HG03196 (cell line): ENCODE results near the gene CFAP99.

Source experiments
- ATAC-seq: cut with Tn5 transposase; IDR thresholded peaks from one replicate; pipeline ENCODE4 v1.9.1; 2021; ENCODE audit not compliant: unreplicated experiment

CFAP99 gene

DNA sequence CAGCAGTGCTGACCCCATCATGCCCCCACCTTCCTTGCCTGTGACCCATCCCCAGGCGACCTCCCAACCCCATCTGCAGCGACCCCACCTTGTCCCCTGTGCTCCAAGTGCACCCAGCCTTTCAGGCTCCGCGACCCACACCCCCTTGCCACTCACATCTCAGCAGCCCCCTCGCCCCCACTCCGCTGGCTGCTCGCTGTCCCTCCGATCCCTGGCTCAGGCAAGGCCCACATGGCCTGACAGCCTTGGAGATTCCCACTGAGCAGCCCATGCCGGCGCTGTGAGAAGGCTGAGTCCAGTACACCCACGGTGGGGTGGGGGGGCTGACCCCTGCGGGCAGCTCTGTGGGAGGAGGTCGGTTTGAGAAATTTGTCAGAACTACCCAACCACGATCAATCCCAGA is 9.4 kb upstream of the CFAP99 start:
- no peak for ATAC-seq

DNA sequence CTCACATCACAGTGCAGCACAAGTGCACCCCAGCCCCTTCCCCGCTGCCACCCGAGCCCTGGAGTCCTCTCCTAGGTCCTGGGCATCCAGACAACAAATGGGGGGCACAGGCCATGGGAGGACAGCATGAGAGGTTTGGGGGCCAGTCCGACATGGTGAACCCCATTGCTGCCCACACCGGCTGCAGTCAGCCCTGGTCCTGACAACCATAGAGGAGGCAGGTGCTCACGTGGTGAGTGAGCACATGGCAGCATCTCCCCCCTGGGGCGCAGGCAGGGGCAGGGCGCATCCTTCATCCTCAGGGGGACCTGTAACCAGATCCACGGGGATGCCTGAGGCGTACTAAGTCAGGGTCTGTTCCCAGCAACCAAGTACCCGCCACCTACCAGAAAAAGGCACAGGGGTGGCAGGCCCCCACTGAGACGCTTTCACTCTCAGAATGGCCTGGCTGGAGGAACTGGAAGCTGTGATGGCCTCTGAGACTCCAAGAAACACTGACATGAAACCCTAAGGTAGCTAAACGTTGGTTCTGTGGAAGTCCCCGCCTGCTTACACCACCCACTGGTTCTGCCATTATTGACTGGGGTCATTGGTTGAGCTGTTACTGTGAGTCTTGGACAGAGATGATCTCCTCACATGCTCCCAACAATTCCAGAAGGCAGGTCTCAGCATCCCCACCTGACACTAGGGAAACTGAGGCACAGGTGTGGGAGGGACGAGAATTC is 6.8 kb upstream of the CFAP99 start:
- no peak for ATAC-seq

DNA sequence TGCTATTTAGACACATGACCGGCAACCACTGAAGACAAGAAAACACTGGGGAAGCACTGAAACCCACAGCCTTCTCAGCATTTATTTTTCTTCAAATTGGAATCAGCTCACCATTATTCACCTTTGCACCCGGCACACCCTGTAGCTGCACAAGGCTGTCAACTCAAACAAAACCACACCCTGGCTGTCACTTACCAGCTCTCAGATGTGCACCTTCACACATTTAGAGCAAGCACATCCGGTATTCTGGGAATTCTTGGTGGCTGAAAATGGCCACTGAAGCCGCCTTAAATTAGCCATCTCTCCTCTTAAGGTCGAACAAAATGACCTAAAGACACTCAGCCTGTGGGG is 6.2 kb upstream of the CFAP99 start:
- peak; percentile 24 for ATAC-seq

DNA sequence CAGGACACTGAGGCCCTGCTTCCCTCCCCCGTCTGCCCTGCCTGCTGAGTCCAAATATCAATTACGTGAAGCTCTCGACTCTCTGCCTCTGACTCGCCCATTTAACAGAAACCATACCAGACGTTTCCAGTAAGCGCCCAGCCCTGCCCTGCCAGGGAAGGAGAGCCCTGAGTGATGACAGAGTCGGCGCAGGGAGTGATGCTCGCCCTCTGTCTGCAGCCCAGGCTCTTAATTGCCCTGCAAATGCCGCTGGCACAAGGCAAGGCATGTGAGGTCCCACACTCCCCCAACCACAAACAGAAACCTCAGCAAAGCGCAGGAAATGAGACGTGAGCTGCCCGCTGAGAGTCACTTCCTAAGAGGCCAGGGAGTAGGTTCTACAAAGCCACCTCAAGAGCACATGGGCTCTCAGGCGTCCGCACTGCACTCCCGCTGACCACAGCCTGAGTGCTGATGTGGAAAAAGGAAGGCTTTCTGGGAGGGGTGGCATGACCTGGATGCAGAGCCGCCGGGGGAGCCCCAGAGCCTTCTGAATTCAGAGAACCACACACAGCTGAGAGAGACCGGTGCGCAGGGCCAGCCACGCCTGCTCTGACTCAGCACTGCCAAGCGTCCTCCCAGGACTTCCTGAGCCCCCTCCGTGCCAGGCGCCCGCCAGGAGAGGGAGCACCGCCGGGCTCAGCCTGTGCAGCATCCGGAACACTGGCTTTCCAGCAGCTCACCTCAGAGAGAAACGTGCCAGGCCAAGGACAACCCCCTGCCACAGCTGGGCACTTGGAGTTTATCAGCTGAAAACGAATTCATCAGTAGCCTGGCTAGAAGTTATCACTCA is 5.7 kb upstream of the CFAP99 start:
- peak; percentile 57 for ATAC-seq

DNA sequence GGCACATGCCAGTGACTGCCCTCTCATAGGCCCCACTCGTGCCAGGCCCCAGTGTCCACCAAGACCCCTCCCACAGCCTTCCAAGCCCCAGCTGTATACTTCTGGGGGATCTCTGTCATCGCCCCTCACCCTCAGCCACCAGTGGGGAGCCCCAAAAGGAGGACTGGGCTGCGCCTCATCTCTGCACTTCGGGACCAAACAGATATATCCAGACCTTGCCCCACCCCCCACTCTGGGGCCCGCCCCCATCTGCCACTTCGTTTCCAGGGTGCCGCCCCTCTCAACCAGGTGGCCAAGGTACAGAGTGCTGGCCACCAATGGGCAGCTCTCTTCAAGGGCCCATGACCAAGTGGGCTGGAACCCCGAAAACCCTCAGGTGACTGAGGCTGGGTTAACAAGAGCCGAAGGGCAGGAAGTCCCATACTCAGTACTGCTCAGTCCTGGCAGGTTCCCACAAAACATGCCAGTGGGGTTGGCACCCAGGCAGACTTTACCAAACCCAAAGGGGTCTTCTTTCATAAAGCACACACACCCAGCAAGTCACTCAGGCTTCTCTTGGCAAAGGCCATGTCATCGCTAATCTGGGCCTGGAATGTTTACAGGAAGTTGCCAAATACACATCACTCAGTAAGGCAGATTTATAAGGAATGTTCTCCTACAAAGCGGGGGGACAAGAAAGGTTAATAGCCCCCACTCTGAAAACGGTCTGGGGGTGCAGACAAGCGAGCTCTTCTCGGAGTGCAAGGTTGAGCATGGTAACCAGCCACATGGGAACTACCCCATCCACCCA is 4.7 kb upstream of the CFAP99 start:
- ATAC-seq = no peak

DNA sequence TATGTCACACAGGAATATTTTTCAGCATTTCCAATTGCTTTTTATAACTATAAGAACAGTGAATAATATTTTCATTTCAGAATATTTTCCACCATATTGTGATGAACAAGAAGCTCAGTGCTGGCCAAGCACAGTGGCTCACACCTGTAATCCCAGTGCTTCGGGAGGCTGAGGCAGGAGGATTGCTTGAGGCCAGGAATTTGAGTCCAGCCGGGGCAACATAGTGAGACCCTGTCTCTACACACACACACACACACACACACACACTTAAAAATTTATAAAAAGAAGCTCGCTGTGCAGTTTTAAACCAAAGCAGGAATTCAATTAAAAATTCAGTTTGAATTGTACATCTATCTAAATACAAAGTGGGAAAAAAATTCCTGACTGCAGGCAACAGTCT is 3.5 kb upstream of the CFAP99 start:
- ATAC-seq = no peak

DNA sequence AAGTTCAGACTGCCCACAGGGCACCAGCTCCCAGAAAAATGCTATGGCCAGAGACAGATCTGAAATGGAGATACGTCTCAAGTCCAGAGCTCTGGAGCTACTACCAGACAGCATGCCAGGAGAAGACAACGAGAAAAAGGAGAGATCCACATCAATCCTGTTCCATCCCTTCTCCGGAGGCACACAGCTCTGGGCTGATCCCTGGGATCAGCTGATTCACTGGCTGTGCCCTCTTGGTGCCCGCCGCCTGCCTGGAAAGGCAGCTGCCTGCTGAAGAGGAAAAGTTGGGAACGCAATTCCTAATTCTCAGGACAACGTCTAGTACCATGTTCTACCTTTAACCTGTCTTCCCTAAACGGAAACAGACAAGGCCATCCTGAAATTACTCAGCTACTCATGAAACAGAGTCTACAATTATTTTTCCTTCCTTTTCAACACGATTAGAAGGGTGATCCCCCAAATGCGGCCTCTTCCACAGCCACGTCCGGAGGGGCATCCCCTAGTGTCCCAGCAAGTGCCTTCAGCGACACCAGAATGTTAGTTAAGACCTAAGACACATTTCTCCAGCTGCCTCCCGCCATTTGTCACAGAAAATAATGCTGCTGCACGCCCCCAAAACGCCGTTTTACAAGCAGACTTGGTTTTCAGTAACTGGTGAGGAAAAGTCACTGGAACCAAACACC is 2.7 kb upstream of the CFAP99 start:
- no peak for ATAC-seq

DNA sequence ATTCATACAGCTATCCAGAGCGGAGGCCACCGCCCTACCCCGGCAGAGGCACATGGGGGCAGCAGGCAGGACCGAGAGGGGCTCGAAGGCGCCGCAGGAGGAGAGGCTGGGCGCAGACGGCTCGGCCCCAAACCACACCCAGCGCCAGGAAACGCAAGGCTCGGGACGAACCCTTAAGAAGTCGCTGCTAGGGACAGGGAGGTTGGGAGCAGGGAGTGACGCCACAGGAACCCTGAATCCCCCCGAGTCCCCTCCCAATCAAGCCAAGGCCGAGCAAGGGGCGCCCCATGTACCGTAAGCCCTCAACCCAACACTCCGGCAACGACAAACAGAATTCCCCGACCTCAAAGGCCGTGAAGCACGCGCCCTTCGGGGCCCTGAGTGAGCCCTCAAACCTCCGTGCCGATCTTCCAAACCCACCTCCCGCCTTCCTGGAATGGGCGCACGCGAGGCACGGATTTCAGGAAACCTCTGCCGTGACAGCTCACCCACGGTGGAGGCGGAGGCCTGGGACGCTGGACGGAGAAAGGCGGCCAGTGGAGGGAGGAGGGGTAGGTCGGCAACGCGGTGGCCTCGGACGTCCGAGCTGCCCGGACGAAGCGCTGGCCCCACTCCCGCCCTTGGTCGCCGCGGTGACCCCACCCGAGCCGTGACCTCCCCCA is 2.1 kb upstream of the CFAP99 start:
- no peak for ATAC-seq

DNA sequence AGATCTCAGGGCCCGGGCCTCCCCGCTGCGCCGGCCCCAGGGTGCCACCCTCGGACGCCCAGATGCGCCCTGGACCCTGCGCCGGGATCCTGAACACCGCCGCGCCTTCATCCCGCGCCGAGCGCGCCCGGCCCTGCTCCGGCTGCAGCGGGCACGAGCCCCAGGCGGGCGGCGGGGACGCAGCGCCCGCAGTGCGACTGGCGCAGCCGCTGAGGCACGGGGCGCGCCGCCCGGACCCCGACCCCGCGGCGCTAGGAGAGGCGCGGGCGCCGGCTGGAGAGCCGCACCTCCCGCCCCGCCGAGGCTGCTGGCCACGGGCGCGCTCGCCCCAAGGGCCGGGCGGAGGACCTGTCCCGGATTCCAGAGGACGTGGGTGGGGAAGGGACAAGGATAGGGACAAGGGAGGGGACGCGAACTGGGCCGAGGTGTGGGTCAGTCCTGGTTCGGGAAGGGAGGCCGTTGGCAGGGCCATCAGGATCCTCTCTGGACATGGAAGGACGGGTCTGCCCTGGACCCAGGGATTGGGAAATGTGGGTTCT is 1.5 kb upstream of the CFAP99 start:
- ATAC-seq = no peak

DNA sequence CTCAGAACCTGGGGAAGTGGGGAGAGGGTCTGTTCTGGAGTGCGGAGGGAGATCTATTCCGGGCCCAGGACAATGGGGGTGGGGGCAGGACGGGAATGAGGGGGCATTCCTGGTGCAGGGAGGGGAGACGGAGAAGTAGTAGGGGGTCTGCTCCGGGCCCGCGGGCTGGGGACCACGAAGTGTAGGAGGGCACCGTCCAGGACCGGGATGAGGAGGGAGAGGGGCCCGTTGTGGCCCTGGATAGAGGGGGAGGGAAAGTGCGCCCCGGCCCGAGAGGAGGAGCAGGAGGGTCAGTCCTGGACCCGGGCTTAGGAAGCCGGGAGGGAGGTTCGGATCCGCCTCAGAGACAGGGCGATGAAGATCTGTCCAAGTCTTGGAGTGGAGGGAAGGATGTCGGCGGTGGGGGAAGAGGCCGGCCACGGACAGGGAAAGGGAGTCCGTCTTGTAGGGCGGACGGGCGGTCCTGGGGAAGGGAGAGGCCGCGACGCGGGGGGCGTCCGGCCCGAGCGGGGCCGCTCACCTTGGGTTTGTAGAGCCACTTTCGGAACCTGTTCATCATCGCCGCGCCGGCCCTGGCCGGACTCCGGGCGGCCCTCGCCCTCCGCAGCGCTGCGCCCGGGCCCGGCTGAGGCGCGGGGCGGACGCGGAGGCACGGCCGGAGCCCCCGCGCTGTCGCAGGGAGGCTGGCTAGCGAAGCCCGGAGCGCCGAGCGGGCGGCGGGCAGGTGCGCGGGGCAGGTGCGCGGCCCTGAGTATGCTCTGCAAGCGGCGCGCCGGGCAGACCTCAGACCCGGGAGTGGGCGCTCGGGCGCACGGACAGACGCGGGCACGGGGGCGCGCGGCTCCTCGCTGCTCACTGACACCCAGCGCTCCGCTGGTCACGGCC is 748 bp upstream of the CFAP99 start, which contains the start of gene ZFYVE28:
Gene ZFYVE28, minus strand, starts transcription at position 881 of the 885 bp plus-strand sequence. Its CDS starts 322 bp downstream, at position 559.
- ATAC-seq = no peak

DNA sequence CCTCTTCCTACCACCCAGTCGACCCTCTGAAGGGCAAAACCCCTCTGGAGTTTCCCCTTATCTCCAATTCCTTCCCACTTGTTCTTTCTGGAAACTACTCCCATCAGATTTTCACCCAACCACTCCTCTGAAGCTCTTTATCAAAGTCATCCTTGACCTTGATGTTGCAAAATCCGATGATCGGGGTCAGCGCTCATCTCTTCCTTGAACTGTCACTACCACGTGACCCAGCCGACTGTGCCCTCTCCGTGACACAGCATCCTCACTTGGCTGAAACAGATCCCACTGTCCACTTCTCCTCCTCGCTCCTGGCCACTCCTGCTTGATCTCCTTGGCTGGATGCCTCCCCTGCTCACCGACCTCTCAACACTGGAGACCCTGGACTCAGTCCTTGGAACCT is 1.1 kb downstream of the CFAP99 start:
- ATAC-seq = no peak

DNA sequence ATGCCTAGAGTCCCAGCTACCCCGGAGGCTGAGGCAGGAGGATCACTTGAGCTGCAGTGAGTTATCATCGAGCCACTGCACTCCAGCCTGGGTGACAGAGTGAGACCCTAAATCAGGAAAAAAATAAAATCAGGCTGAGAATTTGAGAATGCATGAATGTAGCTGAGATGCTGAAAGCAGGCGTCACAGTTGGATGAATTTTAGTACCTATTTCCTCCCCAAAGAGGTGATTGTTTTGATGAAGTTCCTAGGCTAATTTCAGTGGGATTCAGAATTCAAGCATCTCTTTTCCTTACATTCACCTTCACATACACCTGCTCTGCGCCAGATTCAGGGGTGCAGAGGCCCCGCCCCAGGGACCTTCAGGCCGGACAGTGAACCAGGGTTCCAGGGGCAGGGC is 3.2 kb downstream of the CFAP99 start:
- ATAC-seq = no peak

DNA sequence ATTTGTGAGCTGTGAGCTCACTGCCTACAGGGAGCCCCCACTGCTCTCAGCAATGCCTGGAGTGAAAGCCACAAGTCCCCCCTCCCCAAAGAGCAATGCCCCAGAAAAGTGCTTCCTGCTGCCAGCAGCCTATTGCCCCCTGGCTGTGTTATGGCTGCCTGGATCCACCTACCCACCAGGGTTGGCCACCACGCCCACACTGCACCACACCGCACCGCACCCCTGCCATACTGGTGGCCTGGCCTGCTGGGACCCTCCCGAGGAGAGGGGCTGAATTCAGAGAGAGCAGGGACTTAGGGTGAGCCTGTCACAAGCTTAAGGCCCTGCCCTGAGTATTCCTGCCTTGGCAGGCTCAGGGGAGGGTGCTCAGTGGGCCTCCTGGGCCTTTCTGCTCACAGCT is 4.3 kb downstream of the CFAP99 start:
- no peak for ATAC-seq

DNA sequence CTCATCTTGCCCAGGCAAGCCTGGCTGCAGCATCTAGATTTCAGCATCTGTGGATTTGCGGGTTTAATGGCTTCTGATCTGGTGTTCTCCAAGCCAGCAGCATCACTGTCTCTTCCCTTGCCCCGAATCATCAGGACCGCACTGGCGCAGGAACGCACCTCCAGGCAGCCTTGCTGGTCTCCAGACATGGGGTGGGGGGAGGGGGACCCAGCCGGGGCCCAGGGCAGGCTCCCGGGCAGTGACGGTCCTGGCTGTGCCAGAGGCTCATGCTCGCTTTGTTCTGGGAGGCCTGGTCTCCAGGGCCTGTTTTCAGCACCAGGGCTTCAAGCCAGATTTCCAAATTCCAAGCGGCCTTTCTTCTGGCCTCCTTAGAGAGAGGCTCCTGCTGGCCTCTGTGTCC is 4.9 kb downstream of the CFAP99 start:
- ATAC-seq = no peak

DNA sequence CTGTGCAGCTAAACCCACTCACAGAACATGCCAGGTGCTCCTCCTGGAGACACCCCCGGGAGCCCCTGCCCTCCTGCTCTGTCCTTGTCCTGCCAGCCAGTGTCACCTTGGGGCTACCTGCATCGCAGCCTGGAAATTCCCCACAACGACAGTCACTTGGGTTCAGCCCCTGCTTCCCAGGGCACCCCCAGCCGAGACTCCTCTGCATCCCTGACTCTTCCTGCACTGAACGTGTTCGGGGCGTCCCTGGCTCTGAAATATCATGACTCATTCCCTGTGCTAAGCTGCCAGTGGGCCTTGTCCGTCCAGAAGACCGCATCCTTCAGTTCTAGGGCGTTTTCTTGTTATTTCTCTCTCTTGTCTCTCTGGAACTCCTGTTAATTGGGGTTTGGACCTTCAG is 5.8 kb downstream of the CFAP99 start:
- ATAC-seq = no peak

DNA sequence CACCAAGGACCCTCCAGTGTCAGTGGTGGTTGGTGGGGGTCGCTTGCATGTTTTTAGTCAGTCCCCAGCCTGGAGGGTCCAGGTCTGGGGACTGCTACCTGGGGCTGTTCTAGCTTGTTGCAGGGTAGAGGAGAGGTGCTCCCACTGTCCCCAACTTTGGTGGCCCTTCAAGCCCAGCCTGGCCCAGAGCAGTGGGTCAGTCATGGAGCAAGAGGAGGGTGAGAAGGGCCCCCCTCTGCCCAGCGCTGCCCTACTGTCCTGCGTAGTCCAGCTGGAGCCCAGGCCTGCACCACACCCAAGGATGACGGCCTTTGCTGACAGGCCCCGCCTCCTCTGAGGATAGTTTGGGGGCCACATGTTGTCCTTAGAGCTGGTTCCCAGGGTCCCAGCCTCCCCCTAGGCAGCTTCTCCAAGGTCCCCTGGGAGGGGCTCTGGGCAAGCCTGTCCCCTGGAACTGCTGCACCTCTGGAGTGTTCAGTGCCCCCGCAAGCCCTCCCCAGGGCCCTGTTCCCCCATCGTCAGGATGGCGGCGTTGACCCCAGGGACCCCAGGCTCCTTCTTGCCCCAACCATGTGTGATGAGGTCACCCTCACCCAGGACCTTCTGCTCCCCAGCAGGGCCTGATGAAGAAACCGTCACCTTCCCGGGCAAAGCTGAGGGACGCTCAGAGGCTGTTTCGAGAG is 6.8 kb downstream of the CFAP99 start:
- ATAC-seq = no peak

DNA sequence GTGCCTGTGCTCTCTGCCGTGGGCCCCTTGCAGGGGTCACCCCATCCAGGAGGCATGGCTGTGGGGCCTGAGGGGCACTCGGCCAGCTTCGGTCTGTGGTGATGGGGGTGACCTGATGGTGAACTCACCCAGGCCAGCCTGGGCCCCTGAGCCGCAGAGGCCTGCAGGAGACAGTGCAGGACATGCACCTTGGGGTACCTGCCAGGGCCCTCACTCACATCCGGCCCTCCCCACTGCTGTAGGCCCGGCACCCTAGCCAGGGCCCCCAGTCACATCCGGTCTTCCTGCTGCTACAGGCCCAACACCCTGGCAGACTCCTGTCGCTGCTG is 7.3 kb downstream of the CFAP99 start:
- no peak for ATAC-seq

DNA sequence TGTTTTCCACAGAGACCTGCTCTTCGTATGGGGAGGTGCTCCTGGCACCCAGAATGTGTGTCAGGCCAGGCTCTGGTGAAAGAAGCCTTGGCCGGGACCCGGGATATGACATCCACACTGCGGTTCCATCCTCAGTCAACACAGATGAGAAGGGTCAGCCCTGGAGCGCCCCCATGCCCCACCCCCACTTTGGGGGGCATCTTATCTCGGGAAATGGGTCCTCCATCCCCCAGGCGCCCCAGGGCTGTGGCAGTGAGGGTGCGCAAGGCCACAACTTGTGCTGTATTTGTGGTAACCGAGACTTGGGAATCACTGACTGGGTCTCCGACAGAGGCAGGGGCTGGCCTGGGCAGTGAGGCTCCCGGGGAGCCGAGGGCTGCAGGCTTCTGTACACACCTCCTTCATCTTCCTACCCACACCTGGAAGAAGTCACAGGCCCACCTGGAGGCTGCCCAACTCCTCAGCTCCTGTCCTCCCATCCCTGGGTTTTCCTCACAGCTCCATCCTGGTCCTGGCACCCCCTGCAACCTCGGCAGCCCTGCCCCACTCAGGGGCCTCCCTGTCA is 8.0 kb downstream of the CFAP99 start:
- no peak for ATAC-seq
